HG02885 (cell line): ENCODE measurements around the gene CPXM1.

Source experiments
- ATAC-seq: cut with Tn5 transposase; IDR thresholded peaks from one replicate; pipeline ENCODE4 v1.9.1; 2021; ENCODE audit warnings: mild to moderate bottlenecking; ENCODE audit not compliant: unreplicated experiment, poor library complexity

The CPXM1 gene

GRCh38 chr20:2804852-2805688 lies 4.6 kb upstream of the CPXM1 start:
- no peak for ATAC-seq

- ATAC-seq, result no peak
These were observed 3.8 kb upstream of the CPXM1 start for GRCh38 chr20:2804041-2804828.

GRCh38 chr20:2801286-2801728 lies 880 bp upstream of the CPXM1 start:
- ATAC-seq, result no peak

GRCh38 chr20:2799688-2800520 lies 523 bp downstream of the CPXM1 start:
- ATAC-seq, result no peak

GRCh38 chr20:2799271-2799670 lies 1.2 kb downstream of the CPXM1 start:
- ATAC-seq, result no peak

- ATAC-seq, result no peak
These were observed 1.6 kb downstream of the CPXM1 start for GRCh38 chr20:2798814-2799213.

- no peak for ATAC-seq
These were observed 2.2 kb downstream of the CPXM1 start for GRCh38 chr20:2798095-2798805.

- no peak for ATAC-seq
These were observed 3.1 kb downstream of the CPXM1 start for GRCh38 chr20:2797136-2797983.

- no peak for ATAC-seq
These were observed 4.3 kb downstream of the CPXM1 start for GRCh38 chr20:2796011-2796660.

GRCh38 chr20:2795451-2795850 lies 5.0 kb downstream of the CPXM1 start:
- ATAC-seq, result no peak

- ATAC-seq, result no peak
These were observed 5.5 kb downstream of the CPXM1 start for GRCh38 chr20:2794866-2795447.

- no peak for ATAC-seq
These were observed 6.2 kb downstream of the CPXM1 start for GRCh38 chr20:2794202-2794748.

GRCh38 chr20:2793471-2793870 lies 7.0 kb downstream of the CPXM1 start:
- ATAC-seq, result no peak

- no peak for ATAC-seq
These were observed 16.4 kb downstream of the CPXM1 start for GRCh38 chr20:2783908-2784566.

- ATAC-seq, result no peak
These were observed 19.5 kb downstream of the CPXM1 start for GRCh38 chr20:2780948-2781347.

GRCh38 chr20:2778602-2779321 lies 21.7 kb downstream of the CPXM1 start:
- no peak for ATAC-seq

- no peak for ATAC-seq
These were observed 25.3 kb downstream of the CPXM1 start for GRCh38 chr20:2775139-2775538.
